Ishikawa (cell line): ENCODE data around the gene LPP.

Experiments used
- CEBPB ChIP-seq: IDR thresholded peaks from 2 replicates; pipeline ENCODE4 v1.6.1; 2012
- CREB1 ChIP-seq: IDR thresholded peaks from 2 replicates; pipeline ENCODE4 v1.6.1; 2012; ENCODE audit warnings: low read depth
- EGR1 ChIP-seq: IDR thresholded peaks from 2 replicates; pipeline ENCODE4 v1.6.1; 2012
- EP300 ChIP-seq: IDR thresholded peaks from 2 replicates; pipeline ENCODE4 v1.6.1; 2012; ENCODE audit warnings: borderline replicate concordance
- FOXM1 ChIP-seq: IDR thresholded peaks from 2 replicates; pipeline ENCODE4 v1.6.1; 2012; ENCODE audit warnings: low read depth, borderline replicate concordance
- MAX ChIP-seq: IDR thresholded peaks from 2 replicates; pipeline ENCODE4 v1.6.1; 2012
- NFIC ChIP-seq: IDR thresholded peaks from 2 replicates; pipeline ENCODE4 v1.6.1; 2012
- RAD21 ChIP-seq: IDR thresholded peaks from 2 replicates; pipeline ENCODE4 v1.6.1; 2012; ENCODE audit warnings: low read depth
- TAF1 ChIP-seq: IDR thresholded peaks from 2 replicates; pipeline ENCODE4 v1.6.1; 2012; ENCODE audit warnings: low read depth, mild to moderate bottlenecking
- TCF12 ChIP-seq: IDR thresholded peaks from 2 replicates; pipeline ENCODE4 v1.6.1; 2012; ENCODE audit warnings: low read depth
- TEAD4 ChIP-seq: IDR thresholded peaks from 2 replicates; pipeline ENCODE4 v1.6.1; 2012
- YY1 ChIP-seq: IDR thresholded peaks from 2 replicates; pipeline ENCODE4 v1.6.1; 2012; ENCODE audit warnings: low read depth
- ZBTB7A ChIP-seq: IDR thresholded peaks from 2 replicates; pipeline ENCODE4 v1.6.1; 2012; ENCODE audit warnings: low read depth
- TF ChIP-seq, protein P1 (sequence below): IDR thresholded peaks from 2 replicates; pipeline ENCODE4 v1.6.1; 2012
- TF ChIP-seq, protein P2 (sequence below): IDR thresholded peaks from 2 replicates; pipeline ENCODE4 v1.6.1; 2012; ENCODE audit warnings: low read depth, mild to moderate bottlenecking

The LPP gene

GRCh38 chr3:188796122-188796631 is 642.2 kb downstream of the LPP start:
- TF ChIP-seq TEAD4 (no peak), RAD21 (no peak), CEBPB (no peak), EGR1 (no peak), YY1 (no peak), MAX (no peak), CREB1 (no peak), NFIC (no peak), FOXM1 (no peak), TAF1 (no peak), TCF12 (no peak), EP300 (no peak), ZBTB7A (no peak)
- TF ChIP-seq, protein P1, sequence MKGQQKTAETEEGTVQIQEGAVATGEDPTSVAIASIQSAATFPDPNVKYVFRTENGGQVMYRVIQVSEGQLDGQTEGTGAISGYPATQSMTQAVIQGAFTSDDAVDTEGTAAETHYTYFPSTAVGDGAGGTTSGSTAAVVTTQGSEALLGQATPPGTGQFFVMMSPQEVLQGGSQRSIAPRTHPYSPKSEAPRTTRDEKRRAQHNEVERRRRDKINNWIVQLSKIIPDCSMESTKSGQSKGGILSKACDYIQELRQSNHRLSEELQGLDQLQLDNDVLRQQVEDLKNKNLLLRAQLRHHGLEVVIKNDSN, result no peak
- TF ChIP-seq, protein P2, sequence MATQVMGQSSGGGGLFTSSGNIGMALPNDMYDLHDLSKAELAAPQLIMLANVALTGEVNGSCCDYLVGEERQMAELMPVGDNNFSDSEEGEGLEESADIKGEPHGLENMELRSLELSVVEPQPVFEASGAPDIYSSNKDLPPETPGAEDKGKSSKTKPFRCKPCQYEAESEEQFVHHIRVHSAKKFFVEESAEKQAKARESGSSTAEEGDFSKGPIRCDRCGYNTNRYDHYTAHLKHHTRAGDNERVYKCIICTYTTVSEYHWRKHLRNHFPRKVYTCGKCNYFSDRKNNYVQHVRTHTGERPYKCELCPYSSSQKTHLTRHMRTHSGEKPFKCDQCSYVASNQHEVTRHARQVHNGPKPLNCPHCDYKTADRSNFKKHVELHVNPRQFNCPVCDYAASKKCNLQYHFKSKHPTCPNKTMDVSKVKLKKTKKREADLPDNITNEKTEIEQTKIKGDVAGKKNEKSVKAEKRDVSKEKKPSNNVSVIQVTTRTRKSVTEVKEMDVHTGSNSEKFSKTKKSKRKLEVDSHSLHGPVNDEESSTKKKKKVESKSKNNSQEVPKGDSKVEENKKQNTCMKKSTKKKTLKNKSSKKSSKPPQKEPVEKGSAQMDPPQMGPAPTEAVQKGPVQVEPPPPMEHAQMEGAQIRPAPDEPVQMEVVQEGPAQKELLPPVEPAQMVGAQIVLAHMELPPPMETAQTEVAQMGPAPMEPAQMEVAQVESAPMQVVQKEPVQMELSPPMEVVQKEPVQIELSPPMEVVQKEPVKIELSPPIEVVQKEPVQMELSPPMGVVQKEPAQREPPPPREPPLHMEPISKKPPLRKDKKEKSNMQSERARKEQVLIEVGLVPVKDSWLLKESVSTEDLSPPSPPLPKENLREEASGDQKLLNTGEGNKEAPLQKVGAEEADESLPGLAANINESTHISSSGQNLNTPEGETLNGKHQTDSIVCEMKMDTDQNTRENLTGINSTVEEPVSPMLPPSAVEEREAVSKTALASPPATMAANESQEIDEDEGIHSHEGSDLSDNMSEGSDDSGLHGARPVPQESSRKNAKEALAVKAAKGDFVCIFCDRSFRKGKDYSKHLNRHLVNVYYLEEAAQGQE, result no peak

DNA sequence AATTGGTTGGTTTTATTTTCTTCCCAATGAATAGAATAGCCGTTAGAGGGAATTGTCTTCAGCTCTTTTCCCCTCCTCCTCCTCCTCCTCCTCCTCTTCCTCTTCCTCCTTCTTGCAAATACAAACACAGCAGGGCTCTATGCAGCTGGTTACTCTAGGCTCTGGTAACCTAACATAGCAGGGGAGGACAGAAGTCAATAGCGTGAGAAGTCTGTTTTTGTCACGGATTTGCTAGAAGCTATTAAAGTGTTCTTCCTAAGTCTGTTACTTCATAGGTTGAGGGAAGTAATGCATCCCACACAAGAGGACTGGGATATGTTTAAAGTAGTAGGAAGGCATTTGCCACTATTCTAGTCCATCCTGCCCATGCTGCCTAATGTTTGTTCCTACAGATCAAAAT is 643.1 kb downstream of the LPP start:
- TF ChIP-seq RAD21 (no peak), ZBTB7A (no peak), CEBPB (no peak), TEAD4 (no peak), YY1 (no peak), MAX (no peak), CREB1 (no peak), FOXM1 (no peak), EGR1 (no peak), EP300 (no peak), TCF12 (no peak), NFIC (no peak), TAF1 (no peak)
- TF ChIP-seq, protein P1, result no peak
- TF ChIP-seq, protein P2, result no peak

DNA sequence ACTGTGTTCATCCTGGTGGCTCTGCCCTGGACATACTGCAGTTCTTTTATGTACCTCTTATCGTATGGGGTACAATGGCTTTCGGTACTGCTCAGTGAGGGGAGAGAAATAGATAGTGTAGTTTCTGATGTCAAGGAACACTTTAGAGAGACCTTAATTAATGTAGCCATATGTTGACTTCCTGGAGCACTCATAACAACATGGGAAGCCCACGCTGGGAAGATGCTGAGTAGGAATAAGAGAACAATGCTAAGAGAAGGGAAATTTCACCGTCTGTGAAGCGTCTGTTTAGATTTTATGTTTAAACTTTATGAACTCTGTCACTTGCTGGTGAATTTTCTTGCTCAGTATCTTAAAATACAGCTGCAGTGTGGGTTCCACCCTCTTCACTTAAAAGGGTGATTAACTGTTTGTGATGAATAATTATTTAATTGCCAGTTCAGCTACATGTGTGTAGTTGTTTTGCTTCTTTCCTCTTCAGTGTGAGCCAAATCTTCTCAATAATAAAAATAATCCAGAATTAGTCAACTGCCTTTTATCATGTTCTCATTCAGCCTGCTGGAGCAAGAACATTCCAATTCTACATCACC is 644.7 kb downstream of the LPP start:
- TF ChIP-seq EP300 (no peak), RAD21 (no peak)

- TF ChIP-seq NFIC, result no peak
- TF ChIP-seq EGR1, result no peak
- TF ChIP-seq CREB1, result no peak
- TF ChIP-seq MAX, result no peak
- TF ChIP-seq, protein P2, result no peak
- TF ChIP-seq CEBPB, result no peak
- TF ChIP-seq TCF12, result no peak
- TF ChIP-seq, protein P1, result no peak
- TF ChIP-seq EP300, result no peak
- no peak for TF ChIP-seq FOXM1
These were observed 647.4 kb downstream of the LPP start for GRCh38 chr3:188801393-188801792.
